Keratinocyte (primary cell): ENCODE measurements around the gene SFMBT1. TPM values are rescaled to one million over a fixed set of nuclear protein-coding genes. Genes with fewer than 3 reads are reported as not detected.

Source experiments
- DNase-seq: peaks from one replicate; pipeline ENCODE4 v3.0.0-alpha.2; 2011; ENCODE audit warnings: low read depth, missing footprints, low spot score
- FAIRE-seq: peaks from 2 replicates; lab custom pipeline; 2011; peaks lifted over from hg19 to GRCh38; lab: Jason Lieb, UNC
- H2AFZ ChIP-seq: 2 replicates; pipeline ENCODE4 v1.6.0; 2012; ENCODE audit warnings: low read length, control low read depth, inconsistent platforms; ENCODE audit not compliant: control insufficient read depth
- H3K27ac ChIP-seq: 2 replicates; pipeline ENCODE4 v1.5.1; 2011; ENCODE audit warnings: low read length; ENCODE audit not compliant: control insufficient read depth, insufficient read depth
- H3K27me3 ChIP-seq: 3 replicates; pipeline ENCODE4 v1.6.0; 2011; ENCODE audit warnings: low read length; ENCODE audit not compliant: control insufficient read depth, insufficient read depth; ENCODE audit errors: extremely low read depth
- H3K36me3 ChIP-seq, 2 experiments: 2 replicates in 1 of 2; 3 replicates in 1 of 2; pipeline ENCODE4 v1.5.1; 2011; ENCODE audit warnings: low read length in 2 of 2, mild to moderate bottlenecking in 1 of 2; ENCODE audit not compliant: control insufficient read depth in 2 of 2, insufficient read depth in 2 of 2; ENCODE audit errors: extremely low read depth in 1 of 2
- H3K4me1 ChIP-seq: 3 replicates; pipeline ENCODE4 v1.5.1; 2011; ENCODE audit warnings: low read length; ENCODE audit not compliant: control insufficient read depth, insufficient read depth; ENCODE audit errors: extremely low read depth
- H3K4me2 ChIP-seq: 3 replicates; pipeline ENCODE4 v1.6.0; 2011; ENCODE audit warnings: low read depth, low read length; ENCODE audit not compliant: control insufficient read depth, insufficient read depth; ENCODE audit errors: extremely low read depth
- H3K4me3 ChIP-seq, 3 experiments: fragments of 200-600 bp in 1 of 3; sonication (generic) in 1 of 3; 2 replicates in 2 of 3; 3 replicates in 1 of 3; pipeline ENCODE4 v1.5.1; 2011 to 2016; ENCODE audit warnings: low read length in 3 of 3, mild to moderate bottlenecking in 3 of 3, control low read depth in 2 of 3, inconsistent platforms in 1 of 3, low read depth in 1 of 3, mixed read lengths in 1 of 3, mixed run types in 1 of 3, moderate library complexity in 1 of 3; ENCODE audit not compliant: control insufficient read depth in 2 of 3, insufficient read depth in 2 of 3; ENCODE audit errors: extremely low read depth in 1 of 3
- H3K79me2 ChIP-seq: 2 replicates; pipeline ENCODE4 v1.6.0; 2012; ENCODE audit warnings: low read length; ENCODE audit not compliant: control insufficient read depth, insufficient read depth
- H3K9ac ChIP-seq: 3 replicates; pipeline ENCODE4 v1.6.0; 2011; ENCODE audit warnings: low read length; ENCODE audit not compliant: control insufficient read depth, insufficient read depth; ENCODE audit errors: extremely low read depth
- H3K9me1 ChIP-seq: 3 replicates; pipeline ENCODE4 v1.6.0; 2011; ENCODE audit warnings: low read length; ENCODE audit not compliant: control insufficient read depth, insufficient read depth; ENCODE audit errors: extremely low read depth
- H3K9me3 ChIP-seq: 2 replicates; pipeline ENCODE4 v1.5.1; 2012; ENCODE audit warnings: low read depth, low read length; ENCODE audit not compliant: control insufficient read depth
- H4K20me1 ChIP-seq: 3 replicates; pipeline ENCODE4 v1.6.0; 2011; ENCODE audit warnings: low read length; ENCODE audit not compliant: control insufficient read depth, insufficient read depth; ENCODE audit errors: extremely low read depth
- CTCF ChIP-seq, 3 experiments: IDR thresholded peaks in 1 of 3; conservative IDR thresholded peaks in 1 of 3; optimal IDR thresholded peaks in 1 of 3; 2 replicates in 2 of 3; 3 replicates in 1 of 3; pipeline versions ENCODE3 to v1.5.1; 2011; ENCODE audit warnings: low read length in 3 of 3, mild to moderate bottlenecking in 3 of 3, moderate library complexity in 2 of 3, control low read depth in 1 of 3, inconsistent platforms in 1 of 3; ENCODE audit not compliant: insufficient read depth in 2 of 3; ENCODE audit errors: extremely low read depth in 1 of 3
- EZH2 ChIP-seq: IDR thresholded peaks from one replicate; pipeline ENCODE4 v1.6.1; 2012; ENCODE audit warnings: inconsistent platforms, mild to moderate bottlenecking, low read length, moderate library complexity
- dilution Hi-C: fragments of 300-500 bp; cut with MboI; formaldehyde crosslinking; loops from one replicate; pipeline ENCODE4 v1.7.0; 2020; ENCODE audit warnings: low sequenced_read_pairs; ENCODE audit not compliant: extremely low pct_ligation_motif_present
- polyA plus RNA-seq, 5 experiments: library from polyadenylated mRNA; depleted of rRNA in 3 of 5; stranded (reverse) in 3 of 5; stranded (forward) in 1 of 5; unstranded in 1 of 5; fragments of >200 nt; gene quantifications; 1 replicate in 1 of 5; 2 replicates in 3 of 5; 3 replicates in 1 of 5; pipeline versions ENCODE4 v1.2.1 to v1.2.3, GENCODE V29; 2011 to 2012; ENCODE audit warnings: missing spikeins in 2 of 5, low read depth in 1 of 5, low replicate concordance in 1 of 5

SFMBT1 gene
- polyA plus RNA-seq, 1 donor (not counting 4 experiments of a cell fraction or from before 2014, with no cell fraction given), result 4.1 TPM

- Histone ChIP-seq H2AFZ (no peak overlapping the region), H3K36me3 (no peaks in the 10 kb centered on the region), H3K4me3 (no peak overlapping the region), H3K27ac (no peak overlapping the region), H3K9ac (no peak overlapping the region), H3K9me3 (no peaks in the 10 kb centered on the region), H3K4me1 (no peaks in the 10 kb centered on the region), H3K4me2 (no peak overlapping the region), H3K27me3 (no peaks in the 10 kb centered on the region), H4K20me1 (no peaks in the 10 kb centered on the region), H3K79me2 (no peaks in the 10 kb centered on the region), H3K9me1 (no peaks in the 10 kb centered on the region)
- TF ChIP-seq CTCF (optimal IDR thresholded peaks at IDR 0.05 in 1 of 3, IDR thresholded peaks at IDR 0.05 in 1 of 3, conservative IDR thresholded peaks at IDR 0.05 in 1 of 3; ENCODE audit: extremely low read depth in 1 of 3, insufficient read depth in 2 of 3, low read length in 3 of 3), result no peak
- no peak for TF ChIP-seq EZH2
- dilution Hi-C loops, result no loop called here
- DNase-seq, result no peak
- no peak for FAIRE-seq
These were observed 62.5 kb downstream of the SFMBT1 start for GRCh38 chr3:52983336-52983807.

GRCh38 chr3:52982839-52983238 is 63.0 kb downstream of the SFMBT1 start:
- no peak overlapping the region for H3K4me3 ChIP-seq
- H3K79me2 ChIP-seq, result no peaks in the 10 kb centered on the region
- no peak for FAIRE-seq
- H3K9me1 ChIP-seq, result no peaks in the 10 kb centered on the region
- no peak overlapping the region for H3K4me2 ChIP-seq
- H3K36me3 ChIP-seq, result no peaks in the 10 kb centered on the region
- no peak overlapping the region for H3K9ac ChIP-seq
- H3K27ac ChIP-seq, result no peak overlapping the region
- TF ChIP-seq CTCF (optimal IDR thresholded peaks at IDR 0.05 in 1 of 3, IDR thresholded peaks at IDR 0.05 in 1 of 3, conservative IDR thresholded peaks at IDR 0.05 in 1 of 3; ENCODE audit: extremely low read depth in 1 of 3, insufficient read depth in 2 of 3, low read length in 3 of 3) (no peak), EZH2 (no peak)
- no peaks in the 10 kb centered on the region for H3K9me3 ChIP-seq
- peaks cover 5% of the 10 kb centered on the region for H3K4me1 ChIP-seq
- H3K27me3 ChIP-seq, result no peaks in the 10 kb centered on the region
- H2AFZ ChIP-seq, result no peak overlapping the region
- no peak for DNase-seq
- dilution Hi-C loops, result no loop called here
- H4K20me1 ChIP-seq, result no peaks in the 10 kb centered on the region
